ENCODE data around the gene JDP2.
"Not testable (repeated sequence)": the region's sequence is repeated elsewhere in the genome, so short reads cannot be mapped to it uniquely, and the experiment has no call there.

The JDP2 gene

GRCh38 chr14:75461303-75461702 lies 33.5 kb downstream of the JDP2 start:
- H3K4me3 ChIP-seq (ENCODE audit: low read length), result no peak overlapping the region
- TF ChIP-seq ZNF274 (IDR thresholded peaks at IDR 0.05; ENCODE audit: low read depth, low read length), result no peak

- H3K4me3 ChIP-seq (ENCODE audit: low read length), result no peak overlapping the region
- TF ChIP-seq ZNF274 (IDR thresholded peaks at IDR 0.05; ENCODE audit: low read depth, low read length), result no peak
Measured at GRCh38 chr14:75461755-75462349, 34.0 kb downstream of the JDP2 start.

GRCh38 chr14:75464626-75465025 lies 36.8 kb downstream of the JDP2 start:
- TF ChIP-seq ZNF274 (IDR thresholded peaks at IDR 0.05; ENCODE audit: low read depth, low read length), result no peak
- no peak overlapping the region for H3K4me3 ChIP-seq (ENCODE audit: low read length)

- no peak for TF ChIP-seq ZNF274 (IDR thresholded peaks at IDR 0.05; ENCODE audit: low read depth, low read length)
Measured at GRCh38 chr14:75467763-75468162, 39.9 kb downstream of the JDP2 start.

GRCh38 chr14:75469164-75469563 lies 41.3 kb downstream of the JDP2 start:
- no peak overlapping the region for H3K4me3 ChIP-seq (ENCODE audit: low read length)
- no peak for TF ChIP-seq ZNF274 (IDR thresholded peaks at IDR 0.05; ENCODE audit: low read depth, low read length)

More at GRCh38 chr14:75467763-75468162, 39.9 kb downstream of the JDP2 start:
- H3K4me3 ChIP-seq (ENCODE audit: low read length), result no peak overlapping the region

- H3K4me3 ChIP-seq (ENCODE audit: low read length), result no peak overlapping the region
- TF ChIP-seq ZNF274 (IDR thresholded peaks at IDR 0.05; ENCODE audit: low read depth, low read length), result no peak
Measured at GRCh38 chr14:75469606-75470237, 41.9 kb downstream of the JDP2 start.

- H3K4me3 ChIP-seq (ENCODE audit: low read length), result no peak overlapping the region
- TF ChIP-seq ZNF274 (IDR thresholded peaks at IDR 0.05; ENCODE audit: low read depth, low read length), result no peak
Measured at GRCh38 chr14:75470238-75470797, 42.5 kb downstream of the JDP2 start.

- H3K4me3 ChIP-seq (ENCODE audit: low read length), result no peak overlapping the region
- TF ChIP-seq ZNF274 (IDR thresholded peaks at IDR 0.05; ENCODE audit: low read depth, low read length), result no peak
Measured at GRCh38 chr14:75471059-75471458, 43.2 kb downstream of the JDP2 start.

GRCh38 chr14:75474127-75474526 lies 46.3 kb downstream of the JDP2 start:
- H3K4me3 ChIP-seq (ENCODE audit: low read length), result not testable (repeated sequence)

- H3K4me3 ChIP-seq (ENCODE audit: low read length), result no peak overlapping the region
- no peak for TF ChIP-seq ZNF274 (IDR thresholded peaks at IDR 0.05; ENCODE audit: low read depth, low read length)
Measured at GRCh38 chr14:75476274-75476995, 48.6 kb downstream of the JDP2 start.

- TF ChIP-seq ZNF274 (IDR thresholded peaks at IDR 0.05; ENCODE audit: low read depth, low read length), result no peak
- H3K4me3 ChIP-seq (ENCODE audit: low read length), result no peak overlapping the region
Measured at GRCh38 chr14:75477881-75478280, 50.1 kb downstream of the JDP2 start.

- no peak for TF ChIP-seq ZNF274 (IDR thresholded peaks at IDR 0.05; ENCODE audit: low read depth, low read length)
Measured at GRCh38 chr14:75479770-75480600, 52.2 kb downstream of the JDP2 start.

GRCh38 chr14:75482366-75482765 lies 54.5 kb downstream of the JDP2 start:
- TF ChIP-seq ZNF274 (IDR thresholded peaks at IDR 0.05; ENCODE audit: low read depth, low read length), result no peak
- no peak overlapping the region for H3K4me3 ChIP-seq (ENCODE audit: low read length)

More at GRCh38 chr14:75479770-75480600, 52.2 kb downstream of the JDP2 start:
- no peak overlapping the region for H3K4me3 ChIP-seq (ENCODE audit: low read length)
